ENCODE data around the gene GNAZ. TPM values are rescaled to one million over a fixed set of nuclear protein-coding genes. Genes with fewer than 3 reads are reported as not detected.
A peak's percentile ranks its signal among the peaks of the same experiment; 100 is the strongest.

Gene GNAZ
- total and polyA plus RNA-seq, 8 donors = 1.7 to 4.7 (median 3.9) TPM

- Histone ChIP-seq H3K27ac (no peak overlapping the region), H3K4me1 (no peaks in the 10 kb centered on the region), H3K27me3 (no peaks in the 10 kb centered on the region), H3K4me3 (no peak overlapping the region), H3K9me3 (no peaks in the 10 kb centered on the region), H3K36me3 (no peaks in the 10 kb centered on the region)
- no peak for DNase-seq
- intact Hi-C loops (cut with DNase I) = no loop called here
- TF ChIP-seq CTCF (IDR thresholded peaks at IDR 0.05) = no peak
- no peak for ATAC-seq
Measured at GRCh38 chr22:23105304-23105703, 35.0 kb downstream of the GNAZ start.

GRCh38 chr22:23105919-23106318 is 35.6 kb downstream of the GNAZ start:
- no peaks in the 10 kb centered on the region for H3K4me1 ChIP-seq
- intact Hi-C loops (cut with DNase I) = no loop called here
- no peaks in the 10 kb centered on the region for H3K27me3 ChIP-seq
- no peak for ATAC-seq
- no peak for TF ChIP-seq CTCF (IDR thresholded peaks at IDR 0.05)
- no peaks in the 10 kb centered on the region for H3K9me3 ChIP-seq
- no peak overlapping the region for H3K27ac ChIP-seq
- H3K36me3 ChIP-seq = no peaks in the 10 kb centered on the region
- no peak for DNase-seq
- no peak overlapping the region for H3K4me3 ChIP-seq

- H3K27me3 ChIP-seq = no peaks in the 10 kb centered on the region
- no peaks in the 10 kb centered on the region for H3K9me3 ChIP-seq
- no peak overlapping the region for H3K27ac ChIP-seq
- no peak overlapping the region for H3K4me3 ChIP-seq
- intact Hi-C loops (cut with DNase I) = no loop called here
- DNase-seq (no peak), ATAC-seq (peak; percentile 25)
- TF ChIP-seq CTCF (IDR thresholded peaks at IDR 0.05) = no peak
- H3K36me3 ChIP-seq = no peaks in the 10 kb centered on the region
- H3K4me1 ChIP-seq = no peaks in the 10 kb centered on the region
Measured at GRCh38 chr22:23106344-23106743, 36.0 kb downstream of the GNAZ start.

GRCh38 chr22:23106906-23107367 is 36.6 kb downstream of the GNAZ start:
- TF ChIP-seq CTCF (IDR thresholded peaks at IDR 0.05) = no peak
- Histone ChIP-seq H3K4me1 (no peaks in the 10 kb centered on the region), H3K27me3 (no peaks in the 10 kb centered on the region), H3K36me3 (no peaks in the 10 kb centered on the region), H3K9me3 (no peaks in the 10 kb centered on the region), H3K27ac (no peak overlapping the region), H3K4me3 (no peak overlapping the region)
- ATAC-seq (no peak), DNase-seq (no peak)
- intact Hi-C loops (cut with DNase I) = no loop called here

GRCh38 chr22:23107487-23108248 is 37.3 kb downstream of the GNAZ start:
- Histone ChIP-seq H3K4me3 (no peak overlapping the region), H3K36me3 (no peaks in the 10 kb centered on the region), H3K27me3 (no peaks in the 10 kb centered on the region), H3K9me3 (no peaks in the 10 kb centered on the region), H3K4me1 (no peaks in the 10 kb centered on the region), H3K27ac (no peak overlapping the region)
- DNase-seq = no peak
- TF ChIP-seq CTCF (IDR thresholded peaks at IDR 0.05) = no peak
- no peak for ATAC-seq
- intact Hi-C loops (cut with DNase I) = no loop called here
